Spleen (tissue), 11 donors: ENCODE measurements around the gene SPOPL. TPM values are rescaled to one million over a fixed set of nuclear protein-coding genes. Genes with fewer than 3 reads are reported as not detected.

ENCODE experiments used
- DNase-seq: peaks from one replicate; pipeline ENCODE4 v3.0.0-alpha.2; 2020
- H3K27ac ChIP-seq, 8 donors: fragments of 200-600 bp; sonication (generic) in 7 of 8; 1 replicate in 4 of 8; 2 replicates in 4 of 8; pipeline versions ENCODE4 v1.5.0 to v1.8.0; 2016 to 2021; ENCODE audit warnings: inconsistent platforms in 4 of 8, mild to moderate bottlenecking in 4 of 8, moderate library complexity in 1 of 8
- H3K27me3 ChIP-seq, 7 donors: fragments of 200-600 bp; sonication (generic) in 6 of 7; replicated peaks in 1 of 7; 1 replicate in 4 of 7; 2 replicates in 3 of 7; pipeline versions ENCODE4 v1.5.0 to v1.8.0; 2016 to 2021; ENCODE audit warnings: inconsistent platforms in 3 of 7, mild to moderate bottlenecking in 1 of 7
- H3K36me3 ChIP-seq, 6 donors: fragments of 200-600 bp; sonication (generic) in 5 of 6; 1 replicate in 4 of 6; 2 replicates in 2 of 6; pipeline versions ENCODE4 v1.5.0 to v1.8.0; 2016 to 2021; ENCODE audit warnings: inconsistent platforms in 2 of 6
- H3K4me1 ChIP-seq, 6 donors: fragments of 200-600 bp; sonication (generic) in 5 of 6; 1 replicate in 3 of 6; 2 replicates in 3 of 6; pipeline versions ENCODE4 v1.5.0 to v1.8.0; 2016 to 2021; ENCODE audit warnings: inconsistent platforms in 3 of 6
- H3K4me3 ChIP-seq, 8 donors: fragments of 200-600 bp; sonication (generic) in 7 of 8; 1 replicate in 4 of 8; 2 replicates in 4 of 8; pipeline versions ENCODE4 v1.5.0 to v1.8.0; 2016 to 2021; ENCODE audit warnings: inconsistent platforms in 4 of 8, mild to moderate bottlenecking in 4 of 8, moderate library complexity in 2 of 8
- H3K9me3 ChIP-seq, 8 donors: fragments of 200-600 bp; sonication (generic) in 7 of 8; 1 replicate in 4 of 8; 2 replicates in 4 of 8; pipeline versions ENCODE4 v1.5.0 to v1.8.0; 2016 to 2021; ENCODE audit warnings: inconsistent platforms in 4 of 8
- CTCF ChIP-seq, 11 experiments: fragments of 200-600 bp in 7 of 11; fragments of 450-650 bp in 4 of 11; sonication (generic) in 4 of 11; IDR thresholded peaks in 8 of 11; conservative IDR thresholded peaks in 3 of 11; 1 replicate in 7 of 11; 2 replicates in 4 of 11; pipeline versions ENCODE4 v1.4.0 to v1.8.0; 2016 to 2021; ENCODE audit warnings: antibody characterized with exemption in 11 of 11, inconsistent platforms in 4 of 11, mild to moderate bottlenecking in 1 of 11
- POLR2A ChIP-seq, 3 donors: fragments of 450-650 bp; IDR thresholded peaks; one replicate each; pipeline ENCODE4 v1.5.1; 2017; ENCODE audit warnings: antibody characterized with exemption in 3 of 3, mild to moderate bottlenecking in 1 of 3
- POLR2AphosphoS5 ChIP-seq, 3 donors: sonication (generic); formaldehyde crosslinking; IDR thresholded peaks; one replicate each; pipeline ENCODE4 v1.5.1; 2017; ENCODE audit warnings: antibody characterized with exemption in 3 of 3
- whole genome bisulfite sequencing, 5 donors: extraction: QIAGEN DNeasy Blood & Tissue Kit in 3 of 5; methylation state at CpG; one replicate each; pipeline versions ENCODE4 v1.1.5 to v1.1.7; 2013 to 2018; 5-methylcytosine and 5-hydroxymethylcytosine counted together
- intact Hi-C: fragments of 100-400 bp; cut with DNase I; formaldehyde crosslinking; loops from one replicate; pipeline ENCODE4 v1.15.0; 2023; ENCODE audit warnings: low total_unique reads
- polyA plus RNA-seq, 3 donors: library from polyadenylated mRNA; stranded (reverse); fragments of 200-250 nt; gene quantifications; one replicate each; pipeline ENCODE4 v1.2.1, GENCODE V29; 2013
- total RNA-seq, 7 donors: library from RNA; depleted of rRNA in 3 of 7; stranded (reverse); fragments of >200 nt in 3 of 7; fragmentation: NEBNext Ultra II Directional in 4 of 7; extraction: Animal tissue kit (Norgen Biotek cat#: 25700) in 4 of 7; gene quantifications; one replicate each; pipeline versions ENCODE4 v1.1.0 to v1.2.1, GENCODE V29; 2016 to 2021
- donor health status: healthy with polysubstance abuse.
- donor health status: DM: no; HTN: no; CAD: no; lungs with moderate emphysema.
- donor health status: DM: no; HTN: no; CAD: no.
- donor health status: Bipolar disorder and iron deficiency.
- donor health status: healthy.
- donor health status: DM: no; HTN: no; CAD: no.
- donor health status: DM: yes; HTN: yes; CAD: no.

SPOPL gene
- total and polyA plus RNA-seq, 10 donors, result 4.8 to 48.8 (median 36.8) TPM

- Histone ChIP-seq H3K27ac (no peak overlapping the region), H3K27me3 (no peaks in the 10 kb centered on the region), H3K4me3 (no peak overlapping the region), H3K36me3 (no peaks in the 10 kb centered on the region), H3K9me3 (no peaks in the 10 kb centered on the region), H3K4me1 (peaks cover 0 to 3% (median 0%) of the 10 kb centered on the region in 6 donors)
- no peak for TF ChIP-seq CTCF (IDR thresholded peaks at IDR 0.05 in 8 of 11, conservative IDR thresholded peaks at IDR 0.05 in 3 of 11)
- TF ChIP-seq POLR2A (IDR thresholded peaks at IDR 0.05), result no peak
- no peak for TF ChIP-seq POLR2AphosphoS5 (IDR thresholded peaks at IDR 0.05)
- intact Hi-C loops, result no loop called here
- no peak for DNase-seq
- WGBS, 5 donors, result 85 to 97% (median 95%) methylated on average over 2 of the region's 2 CpGs
Measured at GRCh38 chr2:138494265-138494966, 7.2 kb upstream of the SPOPL start.

GRCh38 chr2:138495384-138495783 is 6.2 kb upstream of the SPOPL start:
- intact Hi-C loops, result no loop called here
- Histone ChIP-seq H3K4me1 (peaks cover 0 to 13% (median 7%) of the 10 kb centered on the region in 6 donors), H3K36me3 (no peaks in the 10 kb centered on the region), H3K27ac (no peak overlapping the region), H3K27me3 (no peaks in the 10 kb centered on the region), H3K4me3 (no peak overlapping the region), H3K9me3 (no peaks in the 10 kb centered on the region)
- WGBS, 5 donors, result 84 to 96% (median 87%) methylated on average over 2 of the region's 2 CpGs
- DNase-seq, result no peak
- TF ChIP-seq POLR2A (IDR thresholded peaks at IDR 0.05) (no peak), CTCF (IDR thresholded peaks at IDR 0.05 in 8 of 11, conservative IDR thresholded peaks at IDR 0.05 in 3 of 11) (no peak), POLR2AphosphoS5 (IDR thresholded peaks at IDR 0.05) (no peak)

- H3K4me3 ChIP-seq, result no peak overlapping the region
- no peak overlapping the region for H3K27ac ChIP-seq
- H3K9me3 ChIP-seq, result no peaks in the 10 kb centered on the region
- H3K27me3 ChIP-seq, result no peaks in the 10 kb centered on the region
- no peak for TF ChIP-seq POLR2AphosphoS5 (IDR thresholded peaks at IDR 0.05)
- no peak for TF ChIP-seq CTCF (IDR thresholded peaks at IDR 0.05 in 8 of 11, conservative IDR thresholded peaks at IDR 0.05 in 3 of 11)
- no peak for TF ChIP-seq POLR2A (IDR thresholded peaks at IDR 0.05)
- H3K36me3 ChIP-seq, result no peaks in the 10 kb centered on the region
- DNase-seq, result no peak
- H3K4me1 ChIP-seq, result peaks cover 0 to 21% (median 14%) of the 10 kb centered on the region in 6 donors
- 84 to 97% (median 94%) methylated on average over 4 of the region's 4 CpGs for WGBS, 5 donors
- intact Hi-C loops, result no loop called here
Measured at GRCh38 chr2:138496096-138496651, 5.4 kb upstream of the SPOPL start.

GRCh38 chr2:138497294-138497693 is 4.3 kb upstream of the SPOPL start:
- H3K27me3 ChIP-seq, result no peaks in the 10 kb centered on the region
- intact Hi-C loops, result no loop called here
- H3K27ac ChIP-seq, result no peak overlapping the region
- peaks cover 0 to 23% (median 14%) of the 10 kb centered on the region in 6 donors for H3K4me1 ChIP-seq
- H3K36me3 ChIP-seq, result no peaks in the 10 kb centered on the region
- H3K4me3 ChIP-seq, result no peak overlapping the region
- H3K9me3 ChIP-seq, result no peaks in the 10 kb centered on the region
- TF ChIP-seq POLR2AphosphoS5 (IDR thresholded peaks at IDR 0.05), result no peak
- TF ChIP-seq CTCF (IDR thresholded peaks at IDR 0.05 in 8 of 11, conservative IDR thresholded peaks at IDR 0.05 in 3 of 11), result no peak
- TF ChIP-seq POLR2A (IDR thresholded peaks at IDR 0.05), result no peak
- WGBS, 5 donors, result 91 to 100% (median 96%) methylated on average over 4 of the region's 4 CpGs
- DNase-seq, result no peak
